Hematopoietic multipotent progenitor cell treated with erythropoietin and hydrocortisone succinate and interleukin-3 and kit ligand, for 17 days (in vitro differentiated cells): ENCODE results near the gene PALM.
A peak's percentile ranks its signal among the peaks of the same experiment; 100 is the strongest.
"Not testable (repeated sequence)": the region's sequence is repeated elsewhere in the genome, so short reads cannot be mapped to it uniquely, and the experiment has no call there.

ENCODE experiments used
- DNase-seq: peaks from one replicate; pipeline ENCODE4 v3.0.0-alpha.2; 2015; ENCODE audit warnings: low spot score

Gene PALM

GRCh38 chr19:708154-709143 is at the start of gene PALM:
Gene PALM (plus strand): TSS chr19:708935. CDS start chr19:709147, 212 bp downstream.
- no peak for DNase-seq

- no peak for DNase-seq
These were observed 47.8 kb upstream of the PALM start for GRCh38 chr19:660793-661426.

GRCh38 chr19:661427-662196 is 47.1 kb upstream of the PALM start:
- DNase-seq = no peak

GRCh38 chr19:662207-662961 is 46.4 kb upstream of the PALM start:
- DNase-seq = no peak

GRCh38 chr19:662962-663681 is 45.6 kb upstream of the PALM start, which contains the start of gene RNF126:
Gene RNF126 (minus strand): TSS chr19:663214. CDS start chr19:663121, 93 bp downstream.
- DNase-seq = peak; percentile 94

GRCh38 chr19:663682-664117 is 45.0 kb upstream of the PALM start:
- DNase-seq = no peak

- peak; percentile 68 for DNase-seq
These were observed 43.8 kb upstream of the PALM start for GRCh38 chr19:664913-665443.

GRCh38 chr19:666985-667573 is 41.7 kb upstream of the PALM start:
- not testable (repeated sequence) for DNase-seq

- not testable (repeated sequence) for DNase-seq
These were observed 39.9 kb upstream of the PALM start for GRCh38 chr19:668675-669434.

GRCh38 chr19:670609-671075 is 38.1 kb upstream of the PALM start:
- DNase-seq = no peak

GRCh38 chr19:674282-675151 is 34.2 kb upstream of the PALM start:
- DNase-seq = no peak

- DNase-seq = no peak
These were observed 32.8 kb upstream of the PALM start for GRCh38 chr19:676007-676338.

- no peak for DNase-seq
These were observed 32.2 kb upstream of the PALM start, which contains the start of gene FSTL3 for GRCh38 chr19:676339-677105. Gene FSTL3 (plus strand): TSS chr19:676392. CDS start chr19:676424, 32 bp downstream.

- DNase-seq = no peak
These were observed 31.5 kb upstream of the PALM start for GRCh38 chr19:677201-677600.

GRCh38 chr19:677601-678436 is 30.9 kb upstream of the PALM start:
- no peak for DNase-seq

GRCh38 chr19:678791-679388 is 29.8 kb upstream of the PALM start:
- DNase-seq = no peak
